Adrenal gland (tissue), 5 donors: ENCODE data around the gene C18orf32.

Source experiments
- POLR2A ChIP-seq, 2 donors: fragments of 450-650 bp; IDR thresholded peaks; one replicate each; pipeline ENCODE4 v1.6.1; 2017; ENCODE audit warnings: antibody characterized with exemption in 2 of 2, mild to moderate bottlenecking in 2 of 2, moderate library complexity in 1 of 2
- TF ChIP-seq, protein P1 (sequence below), 6 experiments: fragments of 450-650 bp in 4 of 6; fragments of 200-600 bp in 2 of 6; sonication (generic) in 1 of 6; IDR thresholded peaks; 1 replicate in 5 of 6; 2 replicates in 1 of 6; pipeline versions ENCODE4 v1.5.1 to v1.8.0; 2016 to 2021; ENCODE audit warnings: antibody characterized with exemption in 6 of 6, mild to moderate bottlenecking in 2 of 6, moderate library complexity in 1 of 6
- donor health status: DM: no; HTN: no; CAD: no.

DNA sequence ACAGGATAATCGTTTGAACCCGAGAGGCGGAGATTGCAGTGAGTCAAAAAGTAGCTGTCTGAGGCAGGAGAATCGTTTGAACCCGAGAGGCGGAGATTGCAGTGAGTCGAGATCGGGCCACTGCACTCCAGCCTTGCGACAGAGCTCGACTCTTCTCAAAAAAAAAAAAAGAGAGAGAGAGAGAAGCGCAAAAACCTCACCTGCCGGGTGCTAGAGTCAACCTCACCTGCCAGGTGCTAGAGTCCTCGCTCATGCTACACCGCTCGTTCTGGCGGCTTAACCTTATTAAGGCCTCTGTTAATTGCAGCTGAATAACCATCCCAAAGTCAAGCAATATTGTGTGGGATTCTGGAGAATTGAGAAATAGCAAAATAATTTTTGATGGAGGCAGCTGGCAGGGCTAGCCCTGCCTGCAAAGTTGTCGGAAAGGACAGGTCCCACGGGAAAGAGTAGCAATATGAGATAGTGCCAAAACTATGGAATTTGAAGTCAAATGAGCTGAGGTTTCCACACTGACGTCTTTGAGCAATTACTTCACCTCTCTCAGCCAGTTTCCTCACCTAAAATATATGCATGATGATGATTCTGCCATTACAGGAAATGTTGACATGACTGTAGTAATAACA, 25.9 kb downstream of the C18orf32 start:
- TF ChIP-seq, protein P1, sequence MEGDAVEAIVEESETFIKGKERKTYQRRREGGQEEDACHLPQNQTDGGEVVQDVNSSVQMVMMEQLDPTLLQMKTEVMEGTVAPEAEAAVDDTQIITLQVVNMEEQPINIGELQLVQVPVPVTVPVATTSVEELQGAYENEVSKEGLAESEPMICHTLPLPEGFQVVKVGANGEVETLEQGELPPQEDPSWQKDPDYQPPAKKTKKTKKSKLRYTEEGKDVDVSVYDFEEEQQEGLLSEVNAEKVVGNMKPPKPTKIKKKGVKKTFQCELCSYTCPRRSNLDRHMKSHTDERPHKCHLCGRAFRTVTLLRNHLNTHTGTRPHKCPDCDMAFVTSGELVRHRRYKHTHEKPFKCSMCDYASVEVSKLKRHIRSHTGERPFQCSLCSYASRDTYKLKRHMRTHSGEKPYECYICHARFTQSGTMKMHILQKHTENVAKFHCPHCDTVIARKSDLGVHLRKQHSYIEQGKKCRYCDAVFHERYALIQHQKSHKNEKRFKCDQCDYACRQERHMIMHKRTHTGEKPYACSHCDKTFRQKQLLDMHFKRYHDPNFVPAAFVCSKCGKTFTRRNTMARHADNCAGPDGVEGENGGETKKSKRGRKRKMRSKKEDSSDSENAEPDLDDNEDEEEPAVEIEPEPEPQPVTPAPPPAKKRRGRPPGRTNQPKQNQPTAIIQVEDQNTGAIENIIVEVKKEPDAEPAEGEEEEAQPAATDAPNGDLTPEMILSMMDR (IDR thresholded peaks at IDR 0.05): no peak
- TF ChIP-seq POLR2A (IDR thresholded peaks at IDR 0.05): no peak
